GM13976 (cell line): ENCODE results near the gene OPHN1.
"Not testable (repeated sequence)": the region's sequence is repeated elsewhere in the genome, so short reads cannot be mapped to it uniquely, and the experiment has no call there.

Experiments used
- DNase-seq: peaks from one replicate; pipeline ENCODE4 v3.0.0; 2012; ENCODE audit warnings: low spot score
- in situ Hi-C: fragments of 300-500 bp; cut with MboI; formaldehyde crosslinking; loops from one replicate; pipeline ENCODE4 v1.12.0; 2022; ENCODE audit warnings: low sequenced_read_pairs, mixed read lengths, inconsistent platforms; ENCODE audit not compliant: unreplicated experiment
- TF ChIP-seq, protein P1 (sequence below): IDR thresholded peaks from 2 replicates; pipeline ENCODE4 v1.5.1; 2012; ENCODE audit warnings: borderline replicate concordance, mild to moderate bottlenecking; ENCODE audit not compliant: insufficient read depth; ENCODE audit errors: extremely low read depth, missing control alignments, control extremely low read depth

OPHN1 gene

DNA sequence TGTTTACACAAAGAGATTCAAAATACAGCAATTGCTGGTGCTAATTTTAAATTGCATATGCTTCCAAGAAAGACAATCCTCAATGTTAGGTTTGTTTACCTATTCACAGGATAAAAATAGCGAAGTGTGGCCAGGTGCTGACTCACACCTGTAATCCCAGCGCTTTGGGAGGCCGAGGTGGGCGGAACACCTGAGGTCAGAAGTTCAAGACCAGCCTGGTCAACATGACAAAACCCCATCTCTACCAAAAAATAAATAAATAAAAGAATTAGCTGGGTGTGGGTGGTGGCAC, 77.7 kb downstream of the OPHN1 start:
- TF ChIP-seq, protein P1, sequence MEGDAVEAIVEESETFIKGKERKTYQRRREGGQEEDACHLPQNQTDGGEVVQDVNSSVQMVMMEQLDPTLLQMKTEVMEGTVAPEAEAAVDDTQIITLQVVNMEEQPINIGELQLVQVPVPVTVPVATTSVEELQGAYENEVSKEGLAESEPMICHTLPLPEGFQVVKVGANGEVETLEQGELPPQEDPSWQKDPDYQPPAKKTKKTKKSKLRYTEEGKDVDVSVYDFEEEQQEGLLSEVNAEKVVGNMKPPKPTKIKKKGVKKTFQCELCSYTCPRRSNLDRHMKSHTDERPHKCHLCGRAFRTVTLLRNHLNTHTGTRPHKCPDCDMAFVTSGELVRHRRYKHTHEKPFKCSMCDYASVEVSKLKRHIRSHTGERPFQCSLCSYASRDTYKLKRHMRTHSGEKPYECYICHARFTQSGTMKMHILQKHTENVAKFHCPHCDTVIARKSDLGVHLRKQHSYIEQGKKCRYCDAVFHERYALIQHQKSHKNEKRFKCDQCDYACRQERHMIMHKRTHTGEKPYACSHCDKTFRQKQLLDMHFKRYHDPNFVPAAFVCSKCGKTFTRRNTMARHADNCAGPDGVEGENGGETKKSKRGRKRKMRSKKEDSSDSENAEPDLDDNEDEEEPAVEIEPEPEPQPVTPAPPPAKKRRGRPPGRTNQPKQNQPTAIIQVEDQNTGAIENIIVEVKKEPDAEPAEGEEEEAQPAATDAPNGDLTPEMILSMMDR: no peak
- DNase-seq: no peak
- in situ Hi-C loops: no loop called here

DNA sequence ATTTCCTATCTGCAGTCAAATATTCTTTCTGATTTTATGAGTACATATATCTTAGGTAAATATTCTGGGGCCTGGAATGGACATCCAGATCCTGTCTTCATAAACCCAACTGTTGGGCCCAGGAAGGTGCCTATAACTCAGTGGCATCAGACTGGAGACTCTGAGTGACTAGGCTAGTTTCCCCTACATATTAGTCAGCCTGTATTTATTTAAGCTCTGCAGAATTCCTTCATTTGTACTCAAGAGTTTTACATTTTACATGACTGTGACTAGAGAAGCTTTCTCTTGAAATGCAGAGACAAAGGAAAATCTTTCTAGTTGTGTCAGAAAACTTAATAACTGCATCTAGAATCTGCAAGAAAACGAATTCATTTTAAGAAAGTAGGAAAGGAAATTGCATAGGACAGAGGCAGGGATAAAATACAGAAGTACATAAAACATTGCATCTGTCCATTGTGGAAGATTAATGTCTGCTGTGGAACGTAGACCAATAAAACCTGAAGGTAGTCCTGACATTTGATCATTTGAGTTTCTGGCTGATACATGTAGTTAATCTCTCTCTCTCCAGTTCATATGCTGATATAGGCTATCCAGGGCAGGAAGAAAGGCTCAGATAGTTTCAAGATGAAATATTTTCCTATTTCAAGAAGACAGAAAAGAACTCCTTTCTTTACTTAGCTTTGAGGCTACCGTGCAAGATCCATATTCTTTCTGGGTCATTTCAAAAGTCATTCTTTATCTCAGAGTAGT, 78.2 kb downstream of the OPHN1 start:
- TF ChIP-seq, protein P1: no peak
- DNase-seq: no peak
- in situ Hi-C loops: no loop called here

DNA sequence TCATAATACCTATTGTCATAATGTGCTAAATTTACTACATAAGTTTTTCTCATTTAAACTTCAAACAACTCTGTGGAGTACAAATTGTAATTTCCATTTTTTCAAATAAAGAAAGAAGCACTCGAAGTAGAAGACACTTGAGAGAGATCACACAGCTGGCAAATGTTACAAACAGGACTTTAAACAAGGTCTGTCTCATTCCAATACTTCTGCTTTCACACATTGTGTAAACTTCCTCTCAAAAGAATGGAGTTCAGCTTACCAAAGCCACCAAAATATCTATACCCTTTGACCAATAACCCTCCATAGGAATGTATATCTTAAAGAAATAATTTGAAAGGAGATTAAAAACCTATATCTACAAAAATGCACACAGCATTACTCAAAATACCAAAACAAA, 88.3 kb downstream of the OPHN1 start:
- in situ Hi-C loops: no loop called here
- DNase-seq: no peak
- TF ChIP-seq, protein P1: no peak

DNA sequence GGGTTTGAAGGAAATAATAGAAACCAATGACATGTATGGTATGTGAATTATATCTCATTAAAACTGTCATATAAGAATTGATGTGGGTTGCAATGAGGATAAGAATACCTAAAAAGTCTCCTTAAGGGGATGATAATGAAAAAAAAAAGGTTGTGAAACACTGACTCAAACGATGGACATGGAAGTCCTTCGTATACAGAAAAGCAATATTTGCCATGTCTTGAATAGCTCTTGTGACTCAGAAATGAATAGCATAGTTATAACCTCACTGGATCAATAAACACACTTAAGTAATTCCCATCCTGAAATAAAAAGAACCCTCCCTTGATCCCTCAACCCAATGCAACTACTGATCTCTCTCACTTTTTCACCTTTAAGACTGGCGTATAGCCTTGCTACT, 89.7 kb downstream of the OPHN1 start:
- TF ChIP-seq, protein P1: no peak
- in situ Hi-C loops: no loop called here
- DNase-seq: no peak

DNA sequence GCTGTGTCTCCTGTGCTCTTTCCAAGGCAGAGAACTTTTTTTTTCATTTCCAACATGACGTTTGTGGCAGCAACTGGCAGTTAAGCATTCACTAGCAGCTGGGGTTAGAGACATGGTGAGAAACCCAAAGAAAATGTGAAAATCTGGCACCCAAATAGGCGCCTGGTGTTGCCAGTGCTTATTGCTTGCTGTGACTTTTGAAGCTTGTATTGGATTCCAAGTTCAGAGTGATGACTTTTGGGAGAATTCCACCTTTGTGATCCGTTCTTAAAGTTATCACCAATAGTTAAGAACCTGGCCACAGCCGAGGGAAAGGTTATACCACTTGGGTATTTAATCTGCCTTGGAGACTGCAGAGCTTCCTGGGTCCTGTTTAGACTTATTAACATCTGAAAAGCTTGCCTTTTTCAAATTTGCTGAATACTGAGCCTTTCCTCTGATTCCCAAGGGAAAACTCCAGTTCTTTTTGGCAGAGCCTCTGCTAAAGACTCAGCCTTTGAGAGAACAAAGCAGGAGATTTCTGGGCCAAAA, 101.0 kb downstream of the OPHN1 start:
- in situ Hi-C loops: no loop called here
- TF ChIP-seq, protein P1: no peak
- DNase-seq: no peak

DNA sequence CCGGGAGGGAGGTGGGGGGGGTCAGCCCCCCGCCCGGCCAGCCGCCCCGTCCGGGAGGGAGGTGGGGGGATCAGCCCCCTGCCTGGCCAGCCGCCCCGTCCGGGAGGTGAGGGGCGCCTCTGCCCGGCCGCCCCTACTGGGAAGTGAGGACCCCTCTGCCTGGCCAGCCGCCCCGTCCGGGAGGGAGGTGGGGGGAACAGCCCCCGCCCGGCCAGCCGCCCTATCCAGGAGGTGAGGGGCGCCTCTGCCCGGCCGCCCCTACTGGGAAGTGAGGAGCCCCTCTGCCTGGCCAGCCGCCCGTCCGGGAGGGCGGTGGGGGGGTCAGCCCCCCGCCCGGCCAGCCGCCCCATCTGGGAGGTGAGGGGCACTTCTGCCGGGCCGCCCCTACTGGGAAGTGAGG, 106.5 kb downstream of the OPHN1 start:
- DNase-seq, in situ Hi-C loops: not testable (repeated sequence)

DNA sequence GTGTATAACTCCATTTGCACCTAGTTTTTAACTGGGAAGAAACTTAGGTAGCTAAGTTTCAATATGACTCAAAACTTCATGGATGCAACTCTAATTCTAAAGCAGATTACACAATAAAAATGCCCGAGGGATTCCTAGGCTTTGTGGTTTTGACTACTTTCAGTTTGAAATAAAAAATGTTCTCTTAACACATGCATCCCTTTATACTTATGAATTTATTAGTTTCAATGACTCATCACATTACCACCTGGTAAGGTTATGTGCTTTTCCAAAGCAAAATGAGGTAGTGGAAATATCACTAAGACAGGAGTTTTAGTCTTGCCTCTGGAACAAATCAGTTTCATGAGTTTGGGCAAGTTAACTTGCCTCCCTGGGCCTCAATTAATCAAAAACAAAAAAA, 125.5 kb downstream of the OPHN1 start:
- TF ChIP-seq, protein P1: no peak
- in situ Hi-C loops: no loop called here
- no peak for DNase-seq
